GM19025 (cell line): ENCODE measurements around the gene CNDP2.
"Not testable (repeated sequence)": the region's sequence is repeated elsewhere in the genome, so short reads cannot be mapped to it uniquely, and the experiment has no call there.

Experiments used
- ATAC-seq: cut with Tn5 transposase; IDR thresholded peaks from one replicate; pipeline ENCODE4 v1.9.1; 2021; ENCODE audit warnings: mild to moderate bottlenecking, low read depth, moderate library complexity; ENCODE audit not compliant: unreplicated experiment

CNDP2 gene

GRCh38 chr18:74562775-74563174 lies 66.6 kb downstream of the CNDP2 start:
- ATAC-seq: no peak

GRCh38 chr18:74563999-74564398 lies 67.8 kb downstream of the CNDP2 start:
- ATAC-seq: no peak

GRCh38 chr18:74565164-74565563 lies 69.0 kb downstream of the CNDP2 start:
- not testable (repeated sequence) for ATAC-seq

- not testable (repeated sequence) for ATAC-seq
These were observed 69.8 kb downstream of the CNDP2 start for GRCh38 chr18:74565993-74566392.

GRCh38 chr18:74567822-74568221 lies 71.7 kb downstream of the CNDP2 start:
- no peak for ATAC-seq

- no peak for ATAC-seq
These were observed 73.2 kb downstream of the CNDP2 start for GRCh38 chr18:74569401-74569800.

- no peak for ATAC-seq
These were observed 74.1 kb downstream of the CNDP2 start for GRCh38 chr18:74570266-74570665.

- no peak for ATAC-seq
These were observed 75.9 kb downstream of the CNDP2 start for GRCh38 chr18:74571895-74572680.

GRCh38 chr18:74573053-74573452 lies 76.9 kb downstream of the CNDP2 start:
- ATAC-seq: no peak
